Ovary (tissue), 3 donors: Measurements from ENCODE around the gene CRYBG1.

ENCODE experiments used
- CTCF ChIP-seq, 3 donors: fragments of 450-650 bp in 2 of 3; fragments of 200-600 bp in 1 of 3; IDR thresholded peaks; one replicate each; pipeline versions ENCODE4 v1.5.1 to v1.8.0; 2016 to 2022; ENCODE audit warnings: antibody characterized with exemption in 3 of 3, mild to moderate bottlenecking in 1 of 3
- POLR2A ChIP-seq: fragments of 450-650 bp; IDR thresholded peaks from one replicate; pipeline ENCODE4 v1.6.1; 2017; ENCODE audit warnings: antibody characterized with exemption, mild to moderate bottlenecking, moderate library complexity
- donor health status: DM: no; HTN: no; CAD: no.

- TF ChIP-seq POLR2A (no peak), CTCF (IDR thresholded peaks at IDR 0.05) (no peak)
Observed at GRCh38 chr6:106381223-106381622, 20.7 kb downstream of the CRYBG1 start.
